Measurements from ENCODE around the gene PIGZ.
"Not testable (repeated sequence)": the region's sequence is repeated elsewhere in the genome, so short reads cannot be mapped to it uniquely, and the experiment has no call there.

Gene PIGZ

DNA sequence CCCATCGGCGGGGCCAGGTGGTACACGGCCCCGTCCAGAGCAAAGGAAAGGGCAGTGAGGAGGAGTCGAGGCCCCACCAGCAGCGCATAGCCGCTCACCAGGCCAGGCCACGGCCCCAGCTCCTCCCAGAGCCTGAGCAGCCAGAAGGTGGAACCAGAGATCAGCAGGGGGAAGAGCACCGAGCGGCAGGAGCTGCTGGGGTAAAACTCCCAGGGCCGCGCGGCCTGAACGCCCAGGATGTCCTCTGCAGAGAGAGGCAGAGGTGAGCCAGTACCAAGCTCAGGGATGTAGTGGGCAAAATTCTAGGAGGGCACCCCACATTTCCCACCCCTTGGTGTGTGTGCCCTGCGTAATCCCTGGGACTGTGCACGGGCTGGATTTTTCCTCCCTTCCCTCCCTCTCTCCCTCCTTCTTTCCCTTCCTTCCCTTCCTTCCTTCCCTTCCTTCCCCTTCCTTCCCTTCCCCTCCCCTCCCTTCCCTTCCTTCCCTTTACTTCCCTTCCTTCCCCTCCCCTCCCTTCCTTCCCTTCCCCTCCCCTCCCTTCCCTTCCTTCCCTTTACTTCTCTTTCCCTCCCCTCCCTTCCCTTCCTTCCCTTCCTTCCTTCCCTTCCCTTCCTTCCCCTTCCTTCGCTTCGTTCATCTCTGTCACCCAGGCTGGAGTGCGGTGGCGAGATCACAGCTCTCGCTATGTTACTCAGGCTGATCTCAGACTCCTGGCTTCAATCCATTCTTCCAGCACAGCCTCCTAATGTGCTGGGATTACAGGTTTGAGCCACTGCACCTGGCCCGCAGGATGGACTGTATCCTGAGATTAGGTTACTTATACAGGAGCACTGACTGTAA lies 20.0 kb downstream of the PIGZ start:
- no peak for DNase-seq

GRCh38 chr3:196947860-196948441 lies 20.7 kb downstream of the PIGZ start:
- no peak for DNase-seq

DNA sequence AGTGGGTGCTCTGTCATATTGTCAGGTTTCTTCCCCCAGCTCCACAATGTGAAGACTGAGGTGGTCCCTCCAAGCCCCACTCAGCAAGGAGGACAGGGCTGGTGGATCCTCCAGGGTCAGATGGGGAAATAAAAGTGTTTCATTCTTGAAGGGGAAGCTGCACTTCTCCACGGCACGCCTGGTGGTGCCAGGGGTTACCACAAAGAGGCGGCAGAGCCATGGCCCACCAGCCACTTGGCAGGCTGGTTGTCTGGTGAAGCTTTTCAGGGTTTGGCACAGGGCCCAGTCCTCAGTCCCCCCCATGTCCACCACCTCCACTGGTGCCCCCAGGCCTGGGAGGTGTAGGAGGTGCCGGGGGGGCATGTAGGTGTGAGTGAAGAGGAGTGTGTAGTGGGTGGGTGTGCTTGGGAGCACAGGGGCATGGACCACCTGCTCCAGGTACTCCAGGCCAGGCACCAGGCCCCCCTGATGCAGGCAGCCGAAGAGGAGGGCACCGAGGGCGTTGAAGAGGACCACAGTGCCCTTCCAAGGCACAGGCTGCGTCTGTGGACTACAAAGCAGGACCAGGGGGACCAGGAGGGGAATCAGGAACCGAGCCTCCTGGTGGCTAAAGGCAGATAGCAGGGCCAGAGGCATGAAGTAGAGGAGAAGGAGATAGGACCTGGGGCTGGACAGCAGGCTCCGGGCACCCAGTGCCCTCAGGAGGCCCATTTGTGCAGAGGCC lies 21.3 kb downstream of the PIGZ start:
- no peak for DNase-seq

DNA sequence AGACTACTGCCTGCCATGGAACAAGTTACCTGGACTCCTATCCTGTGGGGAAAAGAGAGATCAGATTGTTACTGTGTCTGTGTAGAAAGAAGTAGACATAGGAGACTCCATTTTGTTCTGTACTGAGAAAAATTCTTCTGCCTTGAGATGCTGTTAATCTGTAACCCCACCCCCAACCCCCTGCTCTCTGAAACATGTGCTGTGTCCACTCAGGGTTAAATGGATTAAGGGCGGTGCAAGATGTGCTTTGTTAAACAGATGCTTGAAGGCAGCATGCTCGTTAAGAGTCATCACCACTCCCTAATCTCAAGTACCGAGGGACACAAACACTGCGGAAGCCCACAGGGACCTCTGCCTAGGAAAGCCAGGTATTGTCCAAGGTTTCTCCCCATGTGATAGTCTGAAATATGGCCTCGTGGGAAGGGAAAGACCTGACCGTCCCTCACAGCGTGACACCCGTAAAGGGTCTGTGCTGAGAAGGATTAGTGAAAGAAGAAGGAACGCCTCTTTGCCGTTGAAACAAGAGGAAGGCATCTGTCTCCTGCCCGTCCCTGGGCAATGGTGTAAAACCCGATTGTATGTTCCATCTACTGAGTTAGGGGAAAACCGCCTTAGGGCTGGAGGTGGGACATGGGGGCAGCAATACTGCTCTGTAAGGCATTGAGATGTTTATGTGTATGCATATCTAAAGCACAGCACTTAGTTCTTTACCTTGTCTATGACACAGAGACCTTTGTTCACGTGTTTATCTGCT lies 24.4 kb downstream of the PIGZ start:
- DNase-seq, result not testable (repeated sequence)

DNA sequence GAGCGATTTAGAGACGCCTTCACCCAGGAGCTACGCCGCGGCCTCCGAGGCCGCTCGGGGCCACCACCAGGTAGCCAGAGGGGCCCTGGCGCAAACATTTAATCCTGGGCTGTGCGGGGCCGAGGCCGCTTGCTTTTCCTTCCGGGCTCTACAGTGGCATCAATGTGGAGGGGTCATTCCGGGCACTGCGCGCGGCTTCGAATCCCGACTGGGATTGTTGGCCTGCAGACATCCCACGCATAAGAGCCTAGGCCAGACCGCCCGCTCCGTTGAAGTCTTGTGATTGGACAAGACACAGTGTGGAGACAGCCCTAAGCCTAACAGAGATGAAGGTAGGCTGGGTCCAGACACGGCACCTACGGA lies 25.7 kb downstream of the PIGZ start:
- DNase-seq, result no peak

- peak; percentile 96 for DNase-seq
Measured at GRCh38 chr3:196942226-196942914, 26.3 kb downstream of the PIGZ start, which contains the start of gene NCBP2. NCBP2 (minus strand) TSS chr3:196942528; CDS start chr3:196942503, 25 bp downstream.

- no peak for DNase-seq
Measured at GRCh38 chr3:196941729-196942225, 26.9 kb downstream of the PIGZ start.

DNA sequence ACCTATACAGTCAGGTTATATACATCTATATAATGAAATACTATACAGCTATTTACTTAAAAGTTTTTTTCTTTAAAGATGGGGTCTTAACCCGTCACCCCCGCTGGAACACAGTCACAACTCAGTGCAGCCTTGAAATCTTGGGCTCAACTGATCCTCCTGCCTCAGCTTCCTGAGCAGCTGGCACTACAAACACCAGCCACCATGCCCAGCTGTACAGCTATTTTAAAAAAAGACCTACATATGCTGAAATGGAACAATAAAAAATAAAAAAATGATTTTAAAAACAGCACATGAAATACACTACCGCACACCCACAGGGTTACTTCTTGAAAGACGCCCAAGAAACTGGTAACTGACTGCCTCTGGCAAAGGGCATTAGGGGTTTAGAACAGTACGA lies 30.1 kb downstream of the PIGZ start:
- no peak for DNase-seq

- no peak for DNase-seq
Measured at GRCh38 chr3:196938124-196938523, 30.5 kb downstream of the PIGZ start.

- no peak for DNase-seq
Measured at GRCh38 chr3:196936288-196936687, 32.3 kb downstream of the PIGZ start.

DNA sequence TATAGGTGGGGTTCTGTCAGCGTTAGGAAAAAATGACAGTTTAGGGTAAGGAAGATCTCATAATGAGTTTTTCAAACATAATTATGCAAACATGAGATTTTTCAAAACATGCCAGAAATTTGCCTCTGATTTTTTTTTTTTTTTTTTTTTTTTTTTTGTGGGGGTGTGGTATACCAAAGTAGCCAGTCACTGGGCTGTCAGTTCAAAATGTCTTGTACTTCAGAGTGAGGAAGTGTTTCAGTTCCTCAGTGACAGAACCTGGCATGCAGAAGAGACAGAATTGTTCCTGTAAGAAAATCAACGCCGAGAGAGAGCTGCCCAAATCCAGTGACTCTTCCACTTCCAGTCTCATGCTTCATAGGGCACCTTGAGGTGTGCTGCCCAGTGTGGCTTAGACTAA lies 36.0 kb downstream of the PIGZ start:
- no peak for DNase-seq

GRCh38 chr3:196931828-196932587 lies 36.6 kb downstream of the PIGZ start:
- DNase-seq, result no peak

- DNase-seq, result no peak
Measured at GRCh38 chr3:196931157-196931556, 37.5 kb downstream of the PIGZ start.

DNA sequence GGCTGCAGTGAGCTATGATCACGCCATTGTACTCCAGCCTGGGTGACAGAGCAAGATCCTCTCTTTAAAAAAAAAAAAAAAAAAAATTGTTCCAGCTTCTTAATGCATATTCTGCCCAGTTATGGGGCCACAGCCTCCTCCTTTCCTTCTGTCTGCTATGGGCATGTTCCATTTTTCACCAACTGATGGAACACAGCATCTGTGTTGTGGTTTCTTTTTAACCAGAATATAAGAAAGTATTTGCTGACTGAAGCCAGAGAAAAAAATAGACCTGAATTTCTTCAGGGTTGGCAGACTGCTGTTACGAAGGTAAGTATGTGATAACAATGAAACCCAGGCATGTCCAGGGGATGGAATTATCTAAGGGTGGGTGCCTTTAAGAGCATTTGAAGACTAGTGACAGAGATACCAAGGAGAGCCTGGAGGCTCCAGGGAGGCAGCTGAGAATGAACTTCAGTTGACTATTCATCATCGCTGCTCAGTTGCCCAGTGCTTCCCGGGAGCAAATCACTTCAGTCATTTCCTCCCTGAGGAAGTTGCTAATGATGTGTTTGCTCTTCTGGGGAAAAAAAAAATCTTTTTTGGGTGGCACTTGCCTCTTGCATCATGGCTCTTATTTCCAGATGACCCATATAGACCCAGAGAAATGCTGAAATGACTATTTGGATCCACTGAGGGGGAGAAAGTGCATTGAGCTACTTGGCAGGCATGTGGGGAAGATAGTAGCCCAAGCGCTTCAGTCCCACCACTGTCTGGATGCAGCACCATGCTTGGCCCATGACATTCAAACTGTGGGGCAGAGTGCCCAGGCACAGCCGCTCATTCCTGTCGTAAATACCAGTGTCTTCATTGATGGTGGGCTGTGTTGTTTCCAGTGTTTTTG lies 40.8 kb downstream of the PIGZ start:
- DNase-seq, result no peak

DNA sequence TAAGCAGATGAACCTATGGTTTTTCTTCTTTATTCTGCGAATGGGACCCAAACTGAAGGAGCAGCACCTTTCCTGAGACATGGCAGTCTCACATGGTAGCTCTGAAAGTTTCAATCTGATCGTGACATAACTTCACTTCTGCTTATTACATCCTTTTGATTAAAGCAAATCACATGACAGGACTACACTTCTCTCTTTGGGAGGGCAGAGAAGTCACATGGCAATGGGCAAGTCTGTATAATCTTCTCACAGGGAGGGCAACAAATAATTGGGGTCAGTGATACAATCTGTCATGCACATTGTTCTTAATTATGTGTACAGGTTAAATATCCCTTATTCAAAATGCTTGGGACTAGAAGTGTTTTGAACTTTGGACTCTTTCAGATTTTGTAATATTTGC lies 47.9 kb downstream of the PIGZ start:
- DNase-seq, result no peak

DNA sequence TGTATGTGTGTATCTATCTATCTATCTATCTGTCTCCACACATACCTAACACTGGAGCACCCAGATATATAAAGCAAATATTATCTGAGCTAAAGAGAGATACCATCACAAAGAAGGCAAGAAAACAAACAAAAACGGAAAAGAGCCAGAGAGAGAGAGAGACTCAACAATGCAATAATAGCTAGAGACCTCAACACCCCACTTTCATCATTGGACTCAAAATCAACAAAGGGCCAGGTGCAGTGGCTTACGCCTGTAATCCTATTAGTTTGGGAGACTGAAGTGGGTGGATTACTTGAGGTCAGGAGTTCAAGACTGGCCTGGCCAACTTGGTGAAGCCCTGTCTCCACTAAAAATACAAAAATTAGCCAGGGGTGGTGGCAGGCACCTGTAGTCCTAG lies 49.7 kb downstream of the PIGZ start:
- no peak for DNase-seq

DNA sequence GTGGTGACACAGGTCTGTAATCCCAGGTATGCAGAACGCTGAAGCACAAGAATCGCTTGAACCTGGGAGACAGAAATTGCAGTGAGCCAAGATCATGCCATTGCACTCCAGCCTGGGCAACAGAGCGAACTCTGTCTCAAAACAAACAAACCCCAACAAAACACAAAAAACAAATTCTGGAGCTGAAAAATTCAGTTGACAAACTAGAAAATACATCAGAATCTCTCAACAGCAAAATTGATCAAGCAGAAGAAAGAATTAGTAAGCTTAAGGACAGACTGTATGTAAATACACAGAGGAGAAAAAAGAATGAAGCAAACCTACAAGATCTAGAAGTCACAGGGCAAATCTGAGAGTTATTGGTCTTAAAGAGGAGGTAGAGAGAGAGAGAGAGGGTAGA lies 51.6 kb downstream of the PIGZ start:
- no peak for DNase-seq

GRCh38 chr3:196916221-196916620 lies 52.4 kb downstream of the PIGZ start:
- DNase-seq, result no peak

DNA sequence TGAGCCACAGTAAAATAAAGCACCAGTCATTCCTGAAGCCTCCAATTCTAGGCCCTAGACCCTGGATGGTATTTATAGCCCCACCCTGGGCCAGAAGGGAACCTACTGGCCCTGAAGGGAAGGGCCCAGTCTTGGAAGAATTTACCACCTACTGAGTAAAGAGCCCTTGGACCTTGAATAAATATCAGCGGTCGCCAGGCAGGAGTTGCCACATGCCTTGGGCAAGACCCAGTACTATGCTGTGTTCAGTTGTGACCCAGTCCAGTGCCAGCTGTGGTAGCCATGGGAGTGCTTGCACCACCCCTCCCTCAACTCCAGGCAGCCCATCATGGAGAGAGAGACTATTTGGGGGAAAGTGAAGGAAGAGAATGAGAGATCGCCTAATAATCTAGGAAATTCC lies 53.3 kb downstream of the PIGZ start:
- no peak for DNase-seq

- DNase-seq, result no peak
Measured at GRCh38 chr3:196914866-196915265, 53.8 kb downstream of the PIGZ start.

DNA sequence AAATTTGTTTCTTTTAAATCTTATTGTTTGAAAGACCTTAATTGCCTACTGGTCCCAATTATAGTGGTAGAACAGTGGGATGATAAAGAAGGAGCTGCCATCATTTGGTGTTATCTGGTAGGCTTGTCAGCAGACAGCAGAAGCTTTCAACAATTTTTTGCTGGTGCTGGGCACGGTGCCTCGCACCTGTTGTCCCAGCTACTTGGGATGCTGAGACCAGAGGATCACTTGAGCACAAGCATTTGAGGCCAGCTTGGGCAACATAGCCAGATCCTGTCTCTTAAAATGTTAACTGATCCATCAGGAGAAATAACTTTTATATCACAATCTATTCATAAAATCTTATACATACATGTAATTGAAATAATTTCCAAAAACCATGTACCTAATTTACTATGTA lies 64.9 kb downstream of the PIGZ start:
- DNase-seq, result no peak

All from NCI-H2081 treated with DMSO at 0.1 percent for 48 hours (cell line).